Measurements from ENCODE around the gene USP24.

DNA sequence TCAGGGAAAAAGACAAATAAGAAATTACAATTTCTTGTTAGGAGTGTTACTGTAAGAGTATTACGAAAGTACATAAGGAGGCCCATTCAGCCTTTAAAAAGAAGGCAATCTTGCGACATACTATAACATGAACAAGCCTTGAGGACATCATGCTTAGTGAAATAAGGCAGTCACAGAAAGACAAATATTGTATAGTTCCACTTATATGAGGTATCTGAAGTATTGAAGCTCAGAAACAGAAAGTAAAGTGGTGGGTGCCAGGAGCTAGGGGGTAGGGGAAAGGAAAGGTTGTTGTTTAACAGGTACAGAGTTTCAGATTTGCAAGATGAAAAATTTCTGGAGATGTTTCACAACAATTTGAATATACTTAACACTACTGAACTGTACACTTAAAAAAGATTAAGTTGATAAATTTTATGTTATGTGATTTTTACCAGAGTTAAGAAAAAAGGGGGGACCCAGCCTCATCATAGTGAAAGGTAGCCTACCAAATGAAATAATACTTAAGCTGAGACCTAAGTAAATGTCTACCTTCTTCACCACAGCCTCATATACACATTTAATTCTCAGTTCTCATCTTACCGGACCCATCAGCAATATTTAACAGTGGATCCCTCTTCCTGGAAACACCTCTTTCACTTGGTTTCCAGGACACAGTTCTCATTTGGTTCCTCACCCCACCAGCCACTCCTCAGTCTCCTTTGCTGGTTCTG, 19.5 kb downstream of the USP24 start:
- TF ChIP-seq POLR2A (IDR thresholded peaks at IDR 0.05): no peak
- TF ChIP-seq, protein P1, sequence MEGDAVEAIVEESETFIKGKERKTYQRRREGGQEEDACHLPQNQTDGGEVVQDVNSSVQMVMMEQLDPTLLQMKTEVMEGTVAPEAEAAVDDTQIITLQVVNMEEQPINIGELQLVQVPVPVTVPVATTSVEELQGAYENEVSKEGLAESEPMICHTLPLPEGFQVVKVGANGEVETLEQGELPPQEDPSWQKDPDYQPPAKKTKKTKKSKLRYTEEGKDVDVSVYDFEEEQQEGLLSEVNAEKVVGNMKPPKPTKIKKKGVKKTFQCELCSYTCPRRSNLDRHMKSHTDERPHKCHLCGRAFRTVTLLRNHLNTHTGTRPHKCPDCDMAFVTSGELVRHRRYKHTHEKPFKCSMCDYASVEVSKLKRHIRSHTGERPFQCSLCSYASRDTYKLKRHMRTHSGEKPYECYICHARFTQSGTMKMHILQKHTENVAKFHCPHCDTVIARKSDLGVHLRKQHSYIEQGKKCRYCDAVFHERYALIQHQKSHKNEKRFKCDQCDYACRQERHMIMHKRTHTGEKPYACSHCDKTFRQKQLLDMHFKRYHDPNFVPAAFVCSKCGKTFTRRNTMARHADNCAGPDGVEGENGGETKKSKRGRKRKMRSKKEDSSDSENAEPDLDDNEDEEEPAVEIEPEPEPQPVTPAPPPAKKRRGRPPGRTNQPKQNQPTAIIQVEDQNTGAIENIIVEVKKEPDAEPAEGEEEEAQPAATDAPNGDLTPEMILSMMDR (IDR thresholded peaks at IDR 0.05): no peak
